GM12878 (cell line): Measurements from ENCODE around the gene RNF44.

Source experiments
- CEBPB ChIP-seq, 2 experiments: fragments of 150-350 bp in 1 of 2; IDR thresholded peaks; 2 replicates each; pipeline ENCODE4 v1.6.1; 2012 to 2014; ENCODE audit warnings: low read depth in 2 of 2, low read length in 2 of 2, borderline replicate concordance in 1 of 2, inconsistent platforms in 1 of 2
- CHD4 ChIP-seq: fragments of 200-600 bp; sonication (generic); IDR thresholded peaks from 2 replicates; pipeline ENCODE4 v1.6.1; 2016; ENCODE audit warnings: mild to moderate bottlenecking
- EP300 ChIP-seq, 2 experiments: fragments of 150-350 bp in 1 of 2; IDR thresholded peaks; 2 replicates each; pipeline ENCODE4 v1.6.1; 2011 to 2012; ENCODE audit warnings: low read depth in 2 of 2, low read length in 2 of 2, borderline replicate concordance in 1 of 2, improper control_type of control experiment in 1 of 2, inconsistent platforms in 1 of 2; ENCODE audit not compliant: control insufficient read depth in 1 of 2
- NR2C2 ChIP-seq: IDR thresholded peaks from 2 replicates; pipeline ENCODE4 v1.6.1; 2011; ENCODE audit warnings: borderline replicate concordance, low read depth; ENCODE audit not compliant: control insufficient read depth, insufficient read length
- POLR2A ChIP-seq: IDR thresholded peaks from 2 replicates; pipeline ENCODE4 v1.6.1; 2011; ENCODE audit warnings: low read depth, mild to moderate bottlenecking, low read length
- POU2F2 ChIP-seq: IDR thresholded peaks from 3 replicates; pipeline ENCODE4 v1.6.1; 2011; ENCODE audit warnings: low read depth, mild to moderate bottlenecking, low read length, borderline replicate concordance
- RAD21 ChIP-seq: IDR thresholded peaks from 2 replicates; pipeline ENCODE4 v1.6.1; 2011; ENCODE audit warnings: mild to moderate bottlenecking, low read depth, low read length, moderate library complexity; ENCODE audit not compliant: insufficient read depth
- RUNX3 ChIP-seq: IDR thresholded peaks from 2 replicates; pipeline ENCODE4 v1.6.1; 2012; ENCODE audit warnings: low read length, inconsistent platforms
- SREBF1 ChIP-seq: IDR thresholded peaks from 2 replicates; pipeline ENCODE4 v1.6.1; 2012; ENCODE audit warnings: mild to moderate bottlenecking, low read length
- TCF3 ChIP-seq: IDR thresholded peaks from 2 replicates; pipeline ENCODE4 v1.6.1; 2012; ENCODE audit warnings: low read depth, mild to moderate bottlenecking, low read length, borderline replicate concordance; ENCODE audit not compliant: insufficient read depth
- WRNIP1 ChIP-seq: IDR thresholded peaks from 2 replicates; pipeline ENCODE4 v1.6.1; 2011; ENCODE audit warnings: low read depth, low read length, improper control_type of control experiment, borderline replicate concordance
- YY1 ChIP-seq: IDR thresholded peaks from 2 replicates; pipeline ENCODE4 v1.6.1; 2011; ENCODE audit warnings: low read depth, mild to moderate bottlenecking, low read length
- ZNF274 ChIP-seq: IDR thresholded peaks from one replicate; pipeline ENCODE4 v1.8.0; 2011; ENCODE audit not compliant: insufficient read length, insufficient read depth
- TF ChIP-seq, protein P1 (sequence below), 3 experiments: IDR thresholded peaks in 2 of 3; conservative IDR thresholded peaks in 1 of 3; 2 replicates each; pipeline ENCODE4 v1.5.1; 2011; ENCODE audit warnings: low read depth in 3 of 3, low read length in 3 of 3, mild to moderate bottlenecking in 3 of 3, control low read depth in 2 of 3, moderate library complexity in 2 of 3, inconsistent platforms in 1 of 3, mixed read lengths in 1 of 3; ENCODE audit not compliant: control insufficient read depth in 2 of 3, insufficient read depth in 1 of 3; ENCODE audit errors: extremely low read depth in 1 of 3

DNA sequence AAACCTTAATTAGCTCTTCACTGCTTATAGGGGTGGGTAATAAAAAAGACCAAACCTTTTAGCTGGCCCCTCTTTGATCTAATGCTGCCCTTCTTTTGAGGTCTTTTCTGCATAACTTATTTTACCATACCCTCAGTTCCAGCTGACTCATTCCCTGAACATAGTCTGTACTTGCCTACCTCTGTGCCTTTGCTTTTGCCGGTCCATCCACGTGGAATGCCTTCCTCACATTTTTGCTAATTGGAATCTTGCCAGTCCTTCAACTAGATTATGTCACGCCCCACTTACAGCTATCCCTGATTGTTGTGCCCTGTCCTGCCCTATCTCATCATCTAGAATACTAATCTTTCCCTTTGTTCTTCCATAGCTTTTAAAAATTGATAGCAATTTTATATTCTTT, 44.8 kb downstream of the RNF44 start:
- no peak for TF ChIP-seq YY1
- no peak for TF ChIP-seq SREBF1
- TF ChIP-seq EP300 (IDR thresholded peaks at IDR 0.05; ENCODE audit: borderline replicate concordance in 1 of 2, control insufficient read depth in 1 of 2, low read depth in 2 of 2, low read length in 2 of 2) = no peak
- no peak for TF ChIP-seq WRNIP1
- TF ChIP-seq, protein P1, sequence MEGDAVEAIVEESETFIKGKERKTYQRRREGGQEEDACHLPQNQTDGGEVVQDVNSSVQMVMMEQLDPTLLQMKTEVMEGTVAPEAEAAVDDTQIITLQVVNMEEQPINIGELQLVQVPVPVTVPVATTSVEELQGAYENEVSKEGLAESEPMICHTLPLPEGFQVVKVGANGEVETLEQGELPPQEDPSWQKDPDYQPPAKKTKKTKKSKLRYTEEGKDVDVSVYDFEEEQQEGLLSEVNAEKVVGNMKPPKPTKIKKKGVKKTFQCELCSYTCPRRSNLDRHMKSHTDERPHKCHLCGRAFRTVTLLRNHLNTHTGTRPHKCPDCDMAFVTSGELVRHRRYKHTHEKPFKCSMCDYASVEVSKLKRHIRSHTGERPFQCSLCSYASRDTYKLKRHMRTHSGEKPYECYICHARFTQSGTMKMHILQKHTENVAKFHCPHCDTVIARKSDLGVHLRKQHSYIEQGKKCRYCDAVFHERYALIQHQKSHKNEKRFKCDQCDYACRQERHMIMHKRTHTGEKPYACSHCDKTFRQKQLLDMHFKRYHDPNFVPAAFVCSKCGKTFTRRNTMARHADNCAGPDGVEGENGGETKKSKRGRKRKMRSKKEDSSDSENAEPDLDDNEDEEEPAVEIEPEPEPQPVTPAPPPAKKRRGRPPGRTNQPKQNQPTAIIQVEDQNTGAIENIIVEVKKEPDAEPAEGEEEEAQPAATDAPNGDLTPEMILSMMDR (IDR thresholded peaks at IDR 0.05 in 2 of 3, conservative IDR thresholded peaks at IDR 0.05 in 1 of 3; ENCODE audit: control insufficient read depth in 2 of 3, extremely low read depth in 1 of 3, insufficient read depth in 1 of 3, low read depth in 3 of 3, low read length in 3 of 3) = no peak
- no peak for TF ChIP-seq NR2C2
- TF ChIP-seq POLR2A = no peak
- no peak for TF ChIP-seq ZNF274
- no peak for TF ChIP-seq RAD21
- TF ChIP-seq CEBPB (IDR thresholded peaks at IDR 0.05; ENCODE audit: borderline replicate concordance in 1 of 2, low read depth in 2 of 2, low read length in 2 of 2) = no peak
- TF ChIP-seq RUNX3 = no peak
- TF ChIP-seq CHD4 = no peak
- TF ChIP-seq POU2F2 = no peak
- no peak for TF ChIP-seq TCF3
